ENCODE data around the gene RALGPS1.

Gene RALGPS1

GRCh38 chr9:127032256-127032655, 117.7 kb downstream of the RALGPS1 start:
- H3K9me3 Mint-ChIP-seq = no peaks in the 10 kb centered on the region
- H3K27ac Mint-ChIP-seq = no peak overlapping the region
- H3K36me3 Mint-ChIP-seq (ENCODE audit: low read depth) = no peaks in the 10 kb centered on the region
- H3K4me3 Mint-ChIP-seq = no peak overlapping the region
- TF ChIP-seq CTCF (IDR thresholded peaks at IDR 0.05) = no peak
- H3K27me3 Mint-ChIP-seq (ENCODE audit: low read depth, poor library complexity) = no peaks in the 10 kb centered on the region
- DNase-seq = no peak
- peaks cover 4% of the 10 kb centered on the region for H3K4me1 Mint-ChIP-seq

- TF ChIP-seq CTCF (IDR thresholded peaks at IDR 0.05) = no peak
- no peaks in the 10 kb centered on the region for H3K36me3 Mint-ChIP-seq (ENCODE audit: low read depth)
- peaks cover under 1% of the 10 kb centered on the region for H3K4me1 Mint-ChIP-seq
- no peak overlapping the region for H3K4me3 Mint-ChIP-seq
- DNase-seq = no peak
- no peak overlapping the region for H3K27ac Mint-ChIP-seq
- H3K9me3 Mint-ChIP-seq = no peaks in the 10 kb centered on the region
- H3K27me3 Mint-ChIP-seq (ENCODE audit: low read depth, poor library complexity) = no peaks in the 10 kb centered on the region
Observed at GRCh38 chr9:127033061-127033460, 118.5 kb downstream of the RALGPS1 start.

DNA sequence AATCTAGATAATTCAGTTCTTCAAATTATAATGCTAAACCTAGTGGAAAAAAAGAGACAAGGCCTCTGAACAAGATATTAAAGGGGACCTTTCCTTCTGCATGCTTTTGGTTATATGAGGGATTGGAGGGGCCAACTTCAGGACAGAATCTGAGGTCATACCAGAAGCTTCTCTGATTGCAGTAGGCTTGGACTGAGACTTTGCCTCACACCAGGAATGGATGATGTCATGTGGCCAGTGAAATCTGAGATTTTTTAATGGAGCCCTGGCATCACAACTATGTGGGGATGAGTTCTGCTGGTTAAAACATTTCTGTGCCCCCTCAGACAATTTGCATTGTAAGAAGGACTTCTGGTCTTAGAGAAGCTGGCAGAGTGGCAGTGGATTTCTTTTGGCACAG, 119.2 kb downstream of the RALGPS1 start:
- Mint-ChIP-seq H3K4me3 (no peak overlapping the region), H3K4me1 (no peaks in the 10 kb centered on the region), H3K27me3 (ENCODE audit: low read depth, poor library complexity) (no peaks in the 10 kb centered on the region), H3K27ac (no peak overlapping the region), H3K36me3 (ENCODE audit: low read depth) (no peaks in the 10 kb centered on the region), H3K9me3 (no peaks in the 10 kb centered on the region)
- DNase-seq = no peak
- no peak for TF ChIP-seq CTCF (IDR thresholded peaks at IDR 0.05)

DNA sequence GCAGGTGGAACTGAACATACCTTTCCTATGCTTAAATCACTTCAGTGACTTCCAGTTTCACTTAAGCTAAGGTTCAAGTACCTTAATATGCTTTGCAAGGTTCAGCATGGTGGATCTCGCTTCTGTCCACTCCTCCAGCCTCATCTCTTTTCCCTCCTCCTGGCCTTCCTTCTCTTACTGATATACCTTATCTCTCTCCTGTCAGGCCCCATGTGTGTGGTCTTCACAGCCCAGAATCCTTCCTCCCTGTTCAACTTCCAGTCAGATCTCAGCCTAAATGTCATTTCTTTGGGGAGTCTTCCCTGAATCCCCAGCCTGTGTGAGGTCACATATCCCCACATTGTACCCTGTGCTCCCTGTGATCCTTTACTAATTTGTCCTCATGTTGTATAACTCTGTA, 120.1 kb downstream of the RALGPS1 start:
- no peaks in the 10 kb centered on the region for H3K27me3 Mint-ChIP-seq (ENCODE audit: low read depth, poor library complexity)
- DNase-seq = no peak
- no peak for TF ChIP-seq CTCF (IDR thresholded peaks at IDR 0.05)
- no peak overlapping the region for H3K27ac Mint-ChIP-seq
- no peaks in the 10 kb centered on the region for H3K36me3 Mint-ChIP-seq (ENCODE audit: low read depth)
- no peaks in the 10 kb centered on the region for H3K4me1 Mint-ChIP-seq
- H3K9me3 Mint-ChIP-seq = no peaks in the 10 kb centered on the region
- no peak overlapping the region for H3K4me3 Mint-ChIP-seq

GRCh38 chr9:127035423-127035822, 120.8 kb downstream of the RALGPS1 start:
- Mint-ChIP-seq H3K4me3 (no peak overlapping the region), H3K9me3 (no peaks in the 10 kb centered on the region)
- TF ChIP-seq CTCF (IDR thresholded peaks at IDR 0.05) = no peak

GRCh38 chr9:127035948-127036347, 121.4 kb downstream of the RALGPS1 start:
- no peak for TF ChIP-seq CTCF (IDR thresholded peaks at IDR 0.05)

More at GRCh38 chr9:127035423-127035822, 120.8 kb downstream of the RALGPS1 start:
- H3K27me3 Mint-ChIP-seq (ENCODE audit: low read depth, poor library complexity) = no peaks in the 10 kb centered on the region
- no peak for DNase-seq
- H3K27ac Mint-ChIP-seq = no peak overlapping the region
- no peaks in the 10 kb centered on the region for H3K4me1 Mint-ChIP-seq
- H3K36me3 Mint-ChIP-seq (ENCODE audit: low read depth) = no peaks in the 10 kb centered on the region

More at GRCh38 chr9:127035948-127036347, 121.4 kb downstream of the RALGPS1 start:
- Mint-ChIP-seq H3K4me3 (no peak overlapping the region), H3K4me1 (no peaks in the 10 kb centered on the region), H3K27me3 (ENCODE audit: low read depth, poor library complexity) (no peaks in the 10 kb centered on the region), H3K36me3 (ENCODE audit: low read depth) (no peaks in the 10 kb centered on the region), H3K9me3 (no peaks in the 10 kb centered on the region), H3K27ac (no peak overlapping the region)
- no peak for DNase-seq

All from nephron progenitor cell (in vitro differentiated cells).